ENCODE data around the gene PRKCQ.
A peak's percentile ranks its signal among the peaks of the same experiment; 100 is the strongest.

The PRKCQ gene

DNA sequence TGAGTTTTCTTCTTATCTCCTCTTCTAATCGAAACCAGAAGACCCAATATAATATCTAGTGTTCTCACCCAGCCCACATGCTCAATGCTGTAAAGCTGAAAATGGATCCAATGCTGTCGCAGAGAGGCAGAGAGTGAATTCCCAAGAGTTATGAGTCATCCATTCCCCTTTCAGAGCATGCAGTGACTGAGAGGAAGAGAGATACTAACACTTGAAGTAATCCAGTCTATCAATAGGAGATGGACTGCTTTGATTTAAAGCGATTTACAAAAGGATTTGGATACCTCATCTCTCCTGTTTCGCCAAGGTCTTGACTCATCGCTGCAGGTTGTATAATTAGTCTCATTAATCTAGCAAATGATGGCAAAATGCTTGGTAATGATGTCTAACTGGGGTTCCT is 41.5 kb upstream of the PRKCQ start:
- H3K79me1 ChIP-seq (ENCODE audit: low read depth, low read length): no peaks in the 10 kb centered on the region
- no peak overlapping the region for H4K8ac ChIP-seq (ENCODE audit: low read depth, low read length)
- H3K4me1 ChIP-seq (ENCODE audit: control insufficient read depth in 2 of 2, insufficient read depth in 1 of 2, low read depth in 1 of 2, low read length in 2 of 2): peaks cover 0 to 13% of the 10 kb centered on the region in 2 donors
- H2BK120ac ChIP-seq (ENCODE audit: low read depth, low read length): no peak overlapping the region
- H2BK5ac ChIP-seq (ENCODE audit: low read length): no peak overlapping the region
- H4K91ac ChIP-seq (ENCODE audit: low read depth, low read length, poor library complexity): no peak overlapping the region
- H3K36me3 ChIP-seq (replicated peaks in 1 of 2; ENCODE audit: control insufficient read depth in 2 of 2, insufficient read depth in 2 of 2, low read length in 2 of 2): no peaks in the 10 kb centered on the region
- H2AK5ac ChIP-seq (ENCODE audit: low read depth, low read length): no peak overlapping the region
- H3K9me3 ChIP-seq (replicated peaks in 1 of 2; ENCODE audit: control insufficient read depth in 2 of 2, insufficient read depth in 1 of 2, low read depth in 1 of 2, low read length in 2 of 2): no peaks in the 10 kb centered on the region
- H3K4ac ChIP-seq (ENCODE audit: low read length): no peak overlapping the region
- H3K4me3 ChIP-seq (ENCODE audit: low read length in 2 of 2): no peak overlapping the region
- peaks cover 0 to 14% (median 0%) of the 10 kb centered on the region in 3 experiments for H3K27me3 ChIP-seq (ENCODE audit: control insufficient read depth in 3 of 3, insufficient read depth in 3 of 3, low read depth in 1 of 3, low read length in 3 of 3)
- DNase-seq (ENCODE audit: low spot score): peak; percentile 14
- no peak overlapping the region for H3K4me2 ChIP-seq (ENCODE audit: insufficient read depth, low read length, poor library complexity, severe bottlenecking)
- no peak overlapping the region for H2BK12ac ChIP-seq (ENCODE audit: low read length)
- H3K14ac ChIP-seq (ENCODE audit: low read length): no peak overlapping the region
- no peak overlapping the region for H2AFZ ChIP-seq (ENCODE audit: low read length)
- H3K9ac ChIP-seq (ENCODE audit: low read depth, low read length, poor library complexity): no peak overlapping the region
- no peak overlapping the region for H3K23ac ChIP-seq (ENCODE audit: low read depth, low read length, poor library complexity)
- H3K27ac ChIP-seq (replicated peaks; ENCODE audit: low read length): no peak overlapping the region
- no peak overlapping the region for H2BK15ac ChIP-seq (ENCODE audit: low read length)
- H3K18ac ChIP-seq (ENCODE audit: low read length): no peak overlapping the region
- whole genome bisulfite sequencing, 2 donors (ENCODE audit: extremely low coverage in 2 of 2, insufficient read length in 2 of 2, insufficient replicate concordance in 1 of 2): no CpG with 5 or more reads among the region's 5 CpGs

DNA sequence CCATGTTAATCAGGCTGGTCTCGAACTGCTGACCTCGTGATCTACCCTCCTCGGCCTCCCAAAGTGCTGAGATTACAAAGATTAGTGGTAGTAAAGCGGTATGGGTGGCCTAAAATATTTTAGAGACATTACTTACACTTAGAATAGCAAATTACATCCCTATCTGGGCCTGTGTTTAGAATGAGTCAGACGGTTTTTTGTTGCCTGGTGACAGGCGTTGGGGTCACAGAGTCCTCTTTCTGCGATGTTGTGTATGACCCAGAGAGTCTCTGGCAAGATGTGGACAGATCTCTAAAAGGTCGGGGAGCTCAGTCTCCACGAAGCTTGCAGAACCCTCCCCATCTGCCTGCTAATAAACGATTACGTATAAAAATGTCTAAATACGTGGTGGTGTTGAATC is 39.6 kb upstream of the PRKCQ start:
- no CpG with 5 or more reads among the region's 12 CpGs for WGBS, 2 donors (ENCODE audit: extremely low coverage in 2 of 2, insufficient read length in 2 of 2, insufficient replicate concordance in 1 of 2)

DNA sequence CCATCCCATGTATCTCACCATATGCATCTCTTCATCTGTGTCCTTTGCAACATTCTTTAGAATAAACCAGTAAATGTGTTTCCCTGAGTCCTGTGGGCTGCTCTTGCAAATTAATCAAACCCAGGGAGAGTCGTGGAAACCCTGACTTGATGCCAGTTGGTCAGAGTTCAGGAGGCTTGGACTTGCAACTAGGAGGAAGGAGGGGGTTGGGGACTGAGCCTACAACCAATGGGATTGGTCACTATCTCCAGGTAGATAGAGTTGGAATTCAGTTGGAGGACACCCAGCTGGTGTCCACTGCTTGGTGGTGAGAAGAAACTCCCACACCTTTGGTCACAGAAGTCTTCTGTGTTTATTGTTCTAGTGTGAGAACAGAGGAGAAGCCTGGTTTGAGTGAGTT is 38.3 kb upstream of the PRKCQ start:
- no CpG with 5 or more reads among the region's 1 CpG for WGBS, 2 donors (ENCODE audit: extremely low coverage in 2 of 2, insufficient read length in 2 of 2, insufficient replicate concordance in 1 of 2)
- H3K9me3 ChIP-seq (replicated peaks in 1 of 2; ENCODE audit: control insufficient read depth in 2 of 2, insufficient read depth in 1 of 2, low read depth in 1 of 2, low read length in 2 of 2): no peaks in the 10 kb centered on the region
- no peak overlapping the region for H4K91ac ChIP-seq (ENCODE audit: low read depth, low read length, poor library complexity)
- no peak overlapping the region for H2BK12ac ChIP-seq (ENCODE audit: low read length)
- no peak overlapping the region for H2AK5ac ChIP-seq (ENCODE audit: low read depth, low read length)
- no peak overlapping the region for H2BK5ac ChIP-seq (ENCODE audit: low read length)
- H3K14ac ChIP-seq (ENCODE audit: low read length): no peak overlapping the region
- no peak overlapping the region for H3K23ac ChIP-seq (ENCODE audit: low read depth, low read length, poor library complexity)
- no peak overlapping the region for H3K4me2 ChIP-seq (ENCODE audit: insufficient read depth, low read length, poor library complexity, severe bottlenecking)
- no peak overlapping the region for H2BK15ac ChIP-seq (ENCODE audit: low read length)
- H4K8ac ChIP-seq (ENCODE audit: low read depth, low read length): no peak overlapping the region
- H3K4me3 ChIP-seq (ENCODE audit: low read length in 2 of 2): no peak overlapping the region
- no peaks in the 10 kb centered on the region for H3K79me1 ChIP-seq (ENCODE audit: low read depth, low read length)
- no peak for DNase-seq (ENCODE audit: low spot score)
- no peak overlapping the region for H3K27ac ChIP-seq (replicated peaks; ENCODE audit: low read length)
- no peak overlapping the region for H3K4ac ChIP-seq (ENCODE audit: low read length)
- no peak overlapping the region for H2BK120ac ChIP-seq (ENCODE audit: low read depth, low read length)
- H3K27me3 ChIP-seq (ENCODE audit: control insufficient read depth in 3 of 3, insufficient read depth in 3 of 3, low read depth in 1 of 3, low read length in 3 of 3): peaks cover 0 to 2% (median 0%) of the 10 kb centered on the region in 3 experiments
- H3K36me3 ChIP-seq (replicated peaks in 1 of 2; ENCODE audit: control insufficient read depth in 2 of 2, insufficient read depth in 2 of 2, low read length in 2 of 2): no peaks in the 10 kb centered on the region
- no peak overlapping the region for H2AFZ ChIP-seq (ENCODE audit: low read length)
- no peak overlapping the region for H3K9ac ChIP-seq (ENCODE audit: low read depth, low read length, poor library complexity)
- no peak overlapping the region for H3K18ac ChIP-seq (ENCODE audit: low read length)
- peaks cover 0 to 4% of the 10 kb centered on the region in 2 donors for H3K4me1 ChIP-seq (ENCODE audit: control insufficient read depth in 2 of 2, insufficient read depth in 1 of 2, low read depth in 1 of 2, low read length in 2 of 2)

More for the DNA sequence above, 39.6 kb upstream of the PRKCQ start:
- Histone ChIP-seq H3K18ac (ENCODE audit: low read length) (no peak overlapping the region), H3K36me3 (replicated peaks in 1 of 2; ENCODE audit: control insufficient read depth in 2 of 2, insufficient read depth in 2 of 2, low read length in 2 of 2) (no peaks in the 10 kb centered on the region), H4K8ac (ENCODE audit: low read depth, low read length) (no peak overlapping the region), H3K79me1 (ENCODE audit: low read depth, low read length) (no peaks in the 10 kb centered on the region), H3K14ac (ENCODE audit: low read length) (no peak overlapping the region), H4K91ac (ENCODE audit: low read depth, low read length, poor library complexity) (no peak overlapping the region), H2AK5ac (ENCODE audit: low read depth, low read length) (no peak overlapping the region), H3K4me1 (ENCODE audit: control insufficient read depth in 2 of 2, insufficient read depth in 1 of 2, low read depth in 1 of 2, low read length in 2 of 2) (peaks cover 0 to 12% of the 10 kb centered on the region in 2 donors), H3K4ac (ENCODE audit: low read length) (no peak overlapping the region), H3K27me3 (ENCODE audit: control insufficient read depth in 3 of 3, insufficient read depth in 3 of 3, low read depth in 1 of 3, low read length in 3 of 3) (peaks cover 0 to 12% (median 0%) of the 10 kb centered on the region in 3 experiments), H3K9ac (ENCODE audit: low read depth, low read length, poor library complexity) (no peak overlapping the region), H3K23ac (ENCODE audit: low read depth, low read length, poor library complexity) (no peak overlapping the region), H2BK120ac (ENCODE audit: low read depth, low read length) (no peak overlapping the region), H2AFZ (ENCODE audit: low read length) (no peak overlapping the region), H2BK15ac (ENCODE audit: low read length) (no peak overlapping the region), H3K4me3 (ENCODE audit: low read length in 2 of 2) (no peak overlapping the region), H3K9me3 (replicated peaks in 1 of 2; ENCODE audit: control insufficient read depth in 2 of 2, insufficient read depth in 1 of 2, low read depth in 1 of 2, low read length in 2 of 2) (no peaks in the 10 kb centered on the region), H2BK5ac (ENCODE audit: low read length) (no peak overlapping the region), H3K4me2 (ENCODE audit: insufficient read depth, low read length, poor library complexity, severe bottlenecking) (no peak overlapping the region), H3K27ac (replicated peaks; ENCODE audit: low read length) (no peak overlapping the region), H2BK12ac (ENCODE audit: low read length) (no peak overlapping the region)
- no peak for DNase-seq (ENCODE audit: low spot score)

DNA sequence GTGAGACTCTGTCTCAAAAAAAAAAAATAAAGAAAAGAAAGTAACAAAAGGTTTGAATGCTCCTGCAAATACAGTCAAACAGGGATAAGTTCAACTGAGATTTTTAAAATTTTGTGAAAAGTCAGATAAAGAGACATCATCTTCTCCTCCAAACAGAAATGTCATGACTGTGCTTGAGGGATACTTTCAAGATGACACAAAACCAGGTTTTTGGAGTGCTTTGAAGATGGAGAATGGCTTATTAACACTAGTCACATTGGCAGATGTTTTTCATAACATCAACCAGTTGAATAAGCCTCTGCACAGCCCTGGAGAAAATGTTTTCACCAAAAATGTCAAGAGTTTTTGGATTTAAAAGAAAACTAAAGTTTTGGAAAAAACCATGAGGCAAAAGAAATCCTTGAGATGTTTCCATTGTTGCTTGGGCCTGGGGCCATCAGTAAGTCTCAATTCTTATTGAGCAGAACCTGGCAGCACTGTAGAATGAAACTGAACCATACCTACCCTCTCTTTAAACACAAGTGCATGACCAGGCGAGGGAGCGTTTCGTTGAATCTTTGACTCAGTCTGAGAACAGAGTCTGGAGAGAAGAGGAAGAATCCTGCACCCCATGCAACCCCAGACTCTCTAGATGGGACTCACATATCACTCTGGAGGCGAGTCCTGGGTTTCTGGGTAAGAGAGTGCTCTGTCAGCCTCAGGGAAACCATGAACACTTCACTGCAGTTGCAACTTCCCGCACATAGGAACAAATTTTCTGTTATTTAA is 37.4 kb upstream of the PRKCQ start:
- no peak overlapping the region for H4K8ac ChIP-seq (ENCODE audit: low read depth, low read length)
- DNase-seq (ENCODE audit: low spot score): no peak
- H2BK120ac ChIP-seq (ENCODE audit: low read depth, low read length): no peak overlapping the region
- H2BK15ac ChIP-seq (ENCODE audit: low read length): no peak overlapping the region
- no peak overlapping the region for H2BK12ac ChIP-seq (ENCODE audit: low read length)
- no peak overlapping the region for H3K4me3 ChIP-seq (ENCODE audit: low read length in 2 of 2)
- H2AK5ac ChIP-seq (ENCODE audit: low read depth, low read length): no peak overlapping the region
- H3K27ac ChIP-seq (replicated peaks; ENCODE audit: low read length): no peak overlapping the region
- H3K27me3 ChIP-seq (ENCODE audit: control insufficient read depth in 3 of 3, insufficient read depth in 3 of 3, low read depth in 1 of 3, low read length in 3 of 3): no peaks in the 10 kb centered on the region
- H2AFZ ChIP-seq (ENCODE audit: low read length): no peak overlapping the region
- H3K79me1 ChIP-seq (ENCODE audit: low read depth, low read length): no peaks in the 10 kb centered on the region
- no peak overlapping the region for H3K14ac ChIP-seq (ENCODE audit: low read length)
- no peaks in the 10 kb centered on the region for H3K36me3 ChIP-seq (replicated peaks in 1 of 2; ENCODE audit: control insufficient read depth in 2 of 2, insufficient read depth in 2 of 2, low read length in 2 of 2)
- H3K23ac ChIP-seq (ENCODE audit: low read depth, low read length, poor library complexity): no peak overlapping the region
- no CpG with 5 or more reads among the region's 5 CpGs for WGBS, 2 donors (ENCODE audit: extremely low coverage in 2 of 2, insufficient read length in 2 of 2, insufficient replicate concordance in 1 of 2)
- no peaks in the 10 kb centered on the region for H3K9me3 ChIP-seq (replicated peaks in 1 of 2; ENCODE audit: control insufficient read depth in 2 of 2, insufficient read depth in 1 of 2, low read depth in 1 of 2, low read length in 2 of 2)
- no peak overlapping the region for H2BK5ac ChIP-seq (ENCODE audit: low read length)
- no peak overlapping the region for H4K91ac ChIP-seq (ENCODE audit: low read depth, low read length, poor library complexity)
- no peak overlapping the region for H3K4ac ChIP-seq (ENCODE audit: low read length)
- peaks cover 0 to 4% of the 10 kb centered on the region in 2 donors for H3K4me1 ChIP-seq (ENCODE audit: control insufficient read depth in 2 of 2, insufficient read depth in 1 of 2, low read depth in 1 of 2, low read length in 2 of 2)
- H3K4me2 ChIP-seq (ENCODE audit: insufficient read depth, low read length, poor library complexity, severe bottlenecking): no peak overlapping the region
- H3K18ac ChIP-seq (ENCODE audit: low read length): no peak overlapping the region
- no peak overlapping the region for H3K9ac ChIP-seq (ENCODE audit: low read depth, low read length, poor library complexity)
